GM19455 (cell line): ENCODE data around the gene SARNP.
A peak's percentile ranks its signal among the peaks of the same experiment; 100 is the strongest.
"Not testable (repeated sequence)": the region's sequence is repeated elsewhere in the genome, so short reads cannot be mapped to it uniquely, and the experiment has no call there.

ENCODE experiments used
- ATAC-seq: cut with Tn5 transposase; IDR thresholded peaks from one replicate; pipeline ENCODE4 v1.9.1; 2021; ENCODE audit not compliant: unreplicated experiment

The SARNP gene

GRCh38 chr12:55839345-55840140, 22.0 kb upstream of the SARNP start:
- ATAC-seq: no peak

GRCh38 chr12:55838361-55838760, 20.8 kb upstream of the SARNP start:
- ATAC-seq: no peak

GRCh38 chr12:55834400-55834799, 16.9 kb upstream of the SARNP start:
- not testable (repeated sequence) for ATAC-seq

GRCh38 chr12:55833056-55833455, 15.5 kb upstream of the SARNP start:
- ATAC-seq: no peak

- ATAC-seq: no peak
Measured at GRCh38 chr12:55831447-55831815, 13.9 kb upstream of the SARNP start.

- no peak for ATAC-seq
Measured at GRCh38 chr12:55830601-55831446, 13.3 kb upstream of the SARNP start.

GRCh38 chr12:55829967-55830600, 12.6 kb upstream of the SARNP start:
- peak; percentile 24 for ATAC-seq

GRCh38 chr12:55828357-55828756, 10.8 kb upstream of the SARNP start:
- no peak for ATAC-seq

- no peak for ATAC-seq
Measured at GRCh38 chr12:55827806-55828205, 10.3 kb upstream of the SARNP start.

GRCh38 chr12:55824726-55825125, 7.2 kb upstream of the SARNP start:
- ATAC-seq: no peak

- ATAC-seq: no peak
Measured at GRCh38 chr12:55823419-55823818, 5.9 kb upstream of the SARNP start.

- no peak for ATAC-seq
Measured at GRCh38 chr12:55822228-55822627, 4.7 kb upstream of the SARNP start.

- ATAC-seq: no peak
Measured at GRCh38 chr12:55820679-55821078, 3.2 kb upstream of the SARNP start.

GRCh38 chr12:55818886-55819285, 1.4 kb upstream of the SARNP start:
- ATAC-seq: no peak

GRCh38 chr12:55818140-55818728, 710 bp upstream of the SARNP start:
- ATAC-seq: peak; percentile 25

- no peak for ATAC-seq
Measured at GRCh38 chr12:55816881-55817344, 611 bp downstream of the SARNP start.

GRCh38 chr12:55815473-55815872, 2.1 kb downstream of the SARNP start:
- no peak for ATAC-seq

GRCh38 chr12:55814257-55814656, 3.3 kb downstream of the SARNP start:
- ATAC-seq: no peak

GRCh38 chr12:55812088-55812487, 5.4 kb downstream of the SARNP start:
- ATAC-seq: no peak

GRCh38 chr12:55809274-55809673, 8.2 kb downstream of the SARNP start:
- no peak for ATAC-seq

GRCh38 chr12:55806982-55807381, 10.5 kb downstream of the SARNP start:
- no peak for ATAC-seq
